Measurements from ENCODE around the gene POP4. TPM values are rescaled to one million over a fixed set of nuclear protein-coding genes. Genes with fewer than 3 reads are reported as not detected.

Gene POP4
- total RNA-seq, 4 donors from 2014 or later, result 10.3 to 54.0 (median 36.4) TPM

- H3K36me3 ChIP-seq, result no peaks in the 10 kb centered on the region
- H3K27me3 ChIP-seq, result no peaks in the 10 kb centered on the region
- intact Hi-C loops (cut with DNase I; ENCODE audit: low total_unique reads), result loop anchor here (5.0 kb wide), 1 partner anchor 107 kb away; the partner anchor contains the start of gene C19orf12
- H3K9me3 ChIP-seq, result no peaks in the 10 kb centered on the region
- H3K4me1 ChIP-seq, result peaks cover 0 to 5% of the 10 kb centered on the region in 2 donors
- no peak for TF ChIP-seq POLR2A (IDR thresholded peaks at IDR 0.05)
- TF ChIP-seq, protein P1, sequence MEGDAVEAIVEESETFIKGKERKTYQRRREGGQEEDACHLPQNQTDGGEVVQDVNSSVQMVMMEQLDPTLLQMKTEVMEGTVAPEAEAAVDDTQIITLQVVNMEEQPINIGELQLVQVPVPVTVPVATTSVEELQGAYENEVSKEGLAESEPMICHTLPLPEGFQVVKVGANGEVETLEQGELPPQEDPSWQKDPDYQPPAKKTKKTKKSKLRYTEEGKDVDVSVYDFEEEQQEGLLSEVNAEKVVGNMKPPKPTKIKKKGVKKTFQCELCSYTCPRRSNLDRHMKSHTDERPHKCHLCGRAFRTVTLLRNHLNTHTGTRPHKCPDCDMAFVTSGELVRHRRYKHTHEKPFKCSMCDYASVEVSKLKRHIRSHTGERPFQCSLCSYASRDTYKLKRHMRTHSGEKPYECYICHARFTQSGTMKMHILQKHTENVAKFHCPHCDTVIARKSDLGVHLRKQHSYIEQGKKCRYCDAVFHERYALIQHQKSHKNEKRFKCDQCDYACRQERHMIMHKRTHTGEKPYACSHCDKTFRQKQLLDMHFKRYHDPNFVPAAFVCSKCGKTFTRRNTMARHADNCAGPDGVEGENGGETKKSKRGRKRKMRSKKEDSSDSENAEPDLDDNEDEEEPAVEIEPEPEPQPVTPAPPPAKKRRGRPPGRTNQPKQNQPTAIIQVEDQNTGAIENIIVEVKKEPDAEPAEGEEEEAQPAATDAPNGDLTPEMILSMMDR (IDR thresholded peaks at IDR 0.05), result peak; percentile 84 to 91 (median 88)
- H3K4me3 ChIP-seq, result no peak overlapping the region
- peak; percentile 84 to 86 for DNase-seq
- no peak overlapping the region for H3K27ac ChIP-seq
Measured at GRCh38 chr19:29610574-29611271, 4.6 kb downstream of the POP4 start.

GRCh38 chr19:29612121-29612520 lies 6.0 kb downstream of the POP4 start:
- intact Hi-C loops (cut with DNase I; ENCODE audit: low total_unique reads), result loop anchor here (5.0 kb wide), 1 partner anchor 105 kb away; the partner anchor contains the start of gene C19orf12
- no peak overlapping the region for H3K4me3 ChIP-seq
- no peak for TF ChIP-seq POLR2A (IDR thresholded peaks at IDR 0.05)
- H3K36me3 ChIP-seq, result no peaks in the 10 kb centered on the region
- no peaks in the 10 kb centered on the region for H3K9me3 ChIP-seq
- H3K27me3 ChIP-seq, result no peaks in the 10 kb centered on the region
- peaks cover 0 to 5% of the 10 kb centered on the region in 2 donors for H3K4me1 ChIP-seq
- DNase-seq, result no peak
- no peak overlapping the region for H3K27ac ChIP-seq

- Histone ChIP-seq H3K4me1 (peaks cover 0 to 5% of the 10 kb centered on the region in 2 donors), H3K27me3 (no peaks in the 10 kb centered on the region), H3K36me3 (no peaks in the 10 kb centered on the region), H3K9me3 (no peaks in the 10 kb centered on the region), H3K4me3 (no peak overlapping the region), H3K27ac (no peak overlapping the region)
- no peak for TF ChIP-seq POLR2A (IDR thresholded peaks at IDR 0.05)
- TF ChIP-seq, protein P1 (IDR thresholded peaks at IDR 0.05), result no peak
- no peak for DNase-seq
- intact Hi-C loops (cut with DNase I; ENCODE audit: low total_unique reads), result loop anchor here (5.0 kb wide), 1 partner anchor 104 kb away; the partner anchor contains the start of gene C19orf12
Measured at GRCh38 chr19:29612801-29613595, 6.9 kb downstream of the POP4 start.

- no peak for DNase-seq
- H3K4me3 ChIP-seq, result no peak overlapping the region
- intact Hi-C loops (cut with DNase I; ENCODE audit: low total_unique reads), result loop anchor here (5.0 kb wide), 1 partner anchor 103 kb away; the partner anchor contains the start of gene C19orf12
- H3K27ac ChIP-seq, result no peak overlapping the region
- H3K4me1 ChIP-seq, result peaks cover 0 to 5% of the 10 kb centered on the region in 2 donors
- no peaks in the 10 kb centered on the region for H3K27me3 ChIP-seq
- H3K9me3 ChIP-seq, result no peaks in the 10 kb centered on the region
- no peaks in the 10 kb centered on the region for H3K36me3 ChIP-seq
- no peak for TF ChIP-seq POLR2A (IDR thresholded peaks at IDR 0.05)
- TF ChIP-seq, protein P1 (IDR thresholded peaks at IDR 0.05), result no peak
Measured at GRCh38 chr19:29614046-29614445, 8.0 kb downstream of the POP4 start.

- no peak for TF ChIP-seq POLR2A (IDR thresholded peaks at IDR 0.05)
- TF ChIP-seq, protein P1 (IDR thresholded peaks at IDR 0.05), result no peak
- DNase-seq, result no peak
- Histone ChIP-seq H3K27me3 (no peaks in the 10 kb centered on the region), H3K4me1 (peaks cover 0 to 5% of the 10 kb centered on the region in 2 donors), H3K36me3 (no peaks in the 10 kb centered on the region), H3K27ac (no peak overlapping the region), H3K4me3 (no peak overlapping the region), H3K9me3 (no peaks in the 10 kb centered on the region)
- intact Hi-C loops (cut with DNase I; ENCODE audit: low total_unique reads), result loop anchor here (5.0 kb wide), 1 partner anchor 103 kb away; the partner anchor contains the start of gene C19orf12
Measured at GRCh38 chr19:29614780-29615179, 8.7 kb downstream of the POP4 start.

Data from uterus (tissue), 4 donors.